Mononuclear cell (primary cell): Measurements from ENCODE around the gene S100A5. TPM values are rescaled to one million over a fixed set of nuclear protein-coding genes. Genes with fewer than 3 reads are reported as not detected.
A peak's percentile ranks its signal among the peaks of the same experiment; 100 is the strongest.

Source experiments
- H3K27me3 ChIP-seq: 2 replicates; pipeline ENCODE4 v1.6.0; 2011; ENCODE audit warnings: low read length, control low read depth; ENCODE audit not compliant: insufficient read depth
- H3K4me1 ChIP-seq: 2 replicates; pipeline ENCODE4 v1.5.1; 2011; ENCODE audit warnings: mild to moderate bottlenecking, low read length, control low read depth; ENCODE audit not compliant: insufficient read depth
- H3K4me3 ChIP-seq: 2 replicates; pipeline ENCODE4 v1.5.1; 2011; ENCODE audit warnings: mild to moderate bottlenecking, low read length, moderate library complexity
- H3K9me3 ChIP-seq: 2 replicates; pipeline ENCODE4 v1.5.1; 2011; ENCODE audit warnings: low read depth, mild to moderate bottlenecking, control low read depth, low read length
- total RNA-seq: library from RNA; depleted of rRNA; stranded (reverse); fragments of >200 nt; gene quantifications from one replicate; pipeline ENCODE4 v1.2.3, GENCODE V29; 2012

The S100A5 gene
- total RNA-seq, 1 donor: not detected

DNA sequence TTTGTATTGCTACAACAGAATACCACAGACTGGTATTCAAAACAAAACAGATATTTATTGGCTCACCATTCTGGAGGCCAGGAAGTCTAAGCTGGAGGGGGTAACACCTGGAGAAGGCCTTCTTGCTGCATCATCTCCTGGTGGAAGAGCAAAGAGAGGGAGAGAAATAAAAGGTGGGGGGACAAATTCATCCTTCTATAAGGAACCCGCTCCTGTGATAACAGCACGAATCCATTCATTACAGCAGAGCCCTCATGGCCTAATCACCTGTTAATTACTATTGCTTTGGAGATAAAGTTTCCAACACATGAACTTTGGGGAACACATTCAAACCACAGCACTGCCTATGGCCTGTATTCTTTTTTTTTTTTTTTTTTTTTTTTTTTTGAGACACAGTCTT is 19.5 kb upstream of the S100A5 start:
- Histone ChIP-seq H3K9me3 (no peaks in the 10 kb centered on the region), H3K27me3 (no peaks in the 10 kb centered on the region), H3K4me1 (peaks cover 28% of the 10 kb centered on the region), H3K4me3 (no peak overlapping the region)

DNA sequence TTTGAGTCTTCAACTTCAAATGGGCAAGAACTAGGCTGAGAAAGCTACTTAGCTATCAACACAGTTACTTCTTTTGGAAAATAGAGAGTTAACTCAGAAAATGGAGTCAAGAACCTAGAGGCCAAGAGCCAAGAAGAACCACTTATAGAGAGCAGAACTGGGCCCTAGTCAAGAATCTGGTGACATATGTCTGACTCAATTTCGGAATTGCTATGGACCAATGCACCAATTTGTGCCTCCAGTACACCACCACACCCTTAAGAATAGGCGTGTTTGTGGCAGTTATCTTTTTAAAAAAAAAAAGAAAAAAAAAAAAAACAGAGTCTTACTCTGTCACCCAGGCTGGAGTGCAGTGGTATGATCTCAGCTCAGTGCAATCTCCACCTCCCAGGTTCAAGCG is 17.1 kb upstream of the S100A5 start:
- peaks cover 26% of the 10 kb centered on the region for H3K4me1 ChIP-seq
- no peaks in the 10 kb centered on the region for H3K9me3 ChIP-seq
- H3K4me3 ChIP-seq: no peak overlapping the region
- H3K27me3 ChIP-seq: no peaks in the 10 kb centered on the region

- H3K4me3 ChIP-seq: no peak overlapping the region
- H3K27me3 ChIP-seq: no peaks in the 10 kb centered on the region
- no peaks in the 10 kb centered on the region for H3K9me3 ChIP-seq
- H3K4me1 ChIP-seq: peaks cover 30% of the 10 kb centered on the region
Measured at GRCh38 chr1:153556348-153556747, 15.6 kb upstream of the S100A5 start.

DNA sequence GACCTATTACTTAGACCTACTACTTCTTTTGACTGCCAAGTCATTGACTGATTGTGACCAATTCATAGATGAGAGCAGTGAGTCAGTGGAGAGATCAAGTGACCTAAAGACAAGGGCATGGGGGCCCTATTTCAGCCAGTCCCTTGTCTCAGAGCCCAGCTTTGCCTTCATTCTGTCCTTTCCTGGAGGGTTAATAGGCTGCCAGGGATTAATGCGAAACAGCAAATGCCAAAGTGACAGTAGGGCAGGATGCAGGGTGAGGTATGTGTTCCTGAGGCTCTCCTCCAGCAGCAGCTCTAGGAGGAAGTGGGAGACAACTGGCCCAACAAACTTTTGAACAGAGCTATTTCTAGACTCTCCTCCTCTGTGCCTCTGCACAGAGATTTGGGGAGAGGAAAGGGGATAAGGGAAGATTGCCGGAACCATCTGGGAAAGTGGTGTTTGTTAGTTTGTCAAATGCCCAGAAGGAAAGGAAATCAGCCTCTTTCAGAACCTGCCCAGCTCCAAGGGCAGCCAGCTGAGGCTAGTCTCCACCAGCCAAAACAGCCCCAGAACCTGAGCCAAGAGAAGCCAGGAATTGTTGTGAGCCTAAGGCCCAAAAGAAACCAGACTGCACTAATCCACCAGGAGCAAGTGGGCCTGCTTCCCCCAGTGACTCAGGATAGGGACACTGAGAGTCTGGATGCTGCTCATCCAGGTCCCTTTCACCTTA is 13.3 kb upstream of the S100A5 start:
- H3K9me3 ChIP-seq: no peaks in the 10 kb centered on the region
- no peak overlapping the region for H3K4me3 ChIP-seq
- no peaks in the 10 kb centered on the region for H3K27me3 ChIP-seq
- H3K4me1 ChIP-seq: peaks cover 52% of the 10 kb centered on the region

- H3K9me3 ChIP-seq: no peaks in the 10 kb centered on the region
- H3K27me3 ChIP-seq: no peaks in the 10 kb centered on the region
- H3K4me3 ChIP-seq: no peak overlapping the region
- peaks cover 61% of the 10 kb centered on the region for H3K4me1 ChIP-seq
Measured at GRCh38 chr1:153553096-153553495, 12.4 kb upstream of the S100A5 start.

DNA sequence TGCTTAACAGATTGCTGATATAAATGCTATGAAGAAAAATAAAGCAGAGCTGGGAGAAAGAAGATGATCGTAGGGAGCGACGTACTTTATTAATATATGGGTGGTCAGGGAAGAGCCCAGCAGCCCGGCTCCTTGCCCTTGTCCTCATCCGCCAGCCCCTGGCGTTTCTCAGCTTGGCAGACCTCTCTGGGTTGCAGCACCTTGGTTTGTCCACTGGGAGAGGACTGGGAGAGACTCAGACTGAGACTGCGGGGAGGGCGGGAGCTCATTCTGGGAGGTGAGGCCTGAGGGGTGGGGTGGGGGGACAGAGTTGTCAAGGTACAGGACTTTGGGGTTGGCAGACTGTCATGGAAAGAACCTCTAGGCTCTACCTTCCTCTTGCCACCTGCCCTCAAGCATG is 11.6 kb upstream of the S100A5 start:
- no peaks in the 10 kb centered on the region for H3K9me3 ChIP-seq
- no peaks in the 10 kb centered on the region for H3K27me3 ChIP-seq
- no peak overlapping the region for H3K4me3 ChIP-seq
- peaks cover 69% of the 10 kb centered on the region for H3K4me1 ChIP-seq

- peaks cover 70% of the 10 kb centered on the region for H3K4me1 ChIP-seq
- no peak overlapping the region for H3K4me3 ChIP-seq
- no peaks in the 10 kb centered on the region for H3K9me3 ChIP-seq
- H3K27me3 ChIP-seq: no peaks in the 10 kb centered on the region
Measured at GRCh38 chr1:153550827-153551500, 10.2 kb upstream of the S100A5 start.

- no peaks in the 10 kb centered on the region for H3K27me3 ChIP-seq
- H3K4me1 ChIP-seq: peaks cover 76% of the 10 kb centered on the region
- H3K9me3 ChIP-seq: no peaks in the 10 kb centered on the region
- H3K4me3 ChIP-seq: no peak overlapping the region
Measured at GRCh38 chr1:153550398-153550758, 9.6 kb upstream of the S100A5 start.

GRCh38 chr1:153549741-153550397 is 9.1 kb upstream of the S100A5 start:
- peaks cover 81% of the 10 kb centered on the region for H3K4me1 ChIP-seq
- no peaks in the 10 kb centered on the region for H3K9me3 ChIP-seq
- no peaks in the 10 kb centered on the region for H3K27me3 ChIP-seq
- H3K4me3 ChIP-seq: no peak overlapping the region

DNA sequence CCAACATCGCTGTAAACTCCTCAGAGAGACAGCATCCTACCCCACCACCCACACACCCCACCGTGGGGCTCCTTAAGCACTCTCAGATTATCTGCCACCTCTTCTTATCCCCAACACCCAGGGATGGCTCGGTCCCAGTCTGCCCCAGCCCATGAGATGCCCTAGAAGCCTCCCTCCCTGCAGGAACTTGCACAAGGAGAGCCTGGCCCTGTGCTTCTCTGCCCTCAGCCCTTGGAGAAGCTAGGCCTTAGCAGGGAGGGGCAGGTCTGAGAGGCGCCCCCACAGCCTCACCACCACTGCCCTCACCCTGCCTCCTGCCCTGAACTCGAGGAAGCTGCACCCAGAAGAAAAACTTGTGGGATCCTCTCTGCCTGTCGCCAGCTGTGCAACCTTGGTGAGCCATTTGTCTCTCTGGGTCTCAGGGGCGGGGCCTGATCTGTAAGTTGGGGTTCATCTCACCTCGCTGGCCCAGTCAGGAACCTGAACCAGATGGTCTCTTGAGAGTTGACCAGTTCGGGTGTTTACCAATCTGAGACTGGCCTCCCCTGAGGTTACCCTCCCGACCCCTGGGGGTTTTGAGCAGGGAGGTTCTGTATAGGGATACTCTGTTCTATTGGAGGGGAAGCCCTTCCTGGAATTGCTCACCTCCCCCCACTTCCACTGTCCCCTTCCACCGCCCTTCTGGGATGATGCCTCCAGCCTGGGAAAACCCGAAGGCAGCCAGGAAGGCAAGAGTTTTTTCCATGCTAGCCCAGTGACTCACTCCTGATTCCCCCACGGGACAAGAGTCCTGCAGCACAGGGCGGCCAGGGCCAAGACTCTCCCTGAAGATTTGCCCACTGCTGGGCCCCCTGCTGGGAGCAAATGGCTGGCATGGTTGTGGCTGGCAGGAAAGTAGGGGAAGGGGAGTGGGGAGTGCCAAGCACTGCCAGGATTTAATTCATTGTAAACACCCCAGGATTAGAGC is 8.3 kb upstream of the S100A5 start, which contains the start of gene S100A3:
S100A3 (minus strand) TSS at position 537 of the 967 bp plus-strand sequence. CDS start 773 bp downstream, outside the sequence.
- Histone ChIP-seq H3K4me3 (no peak within 1 kb of the TSS), H3K4me1 (peaks cover 84% of the 10 kb centered on the region)

GRCh38 chr1:153547560-153548551 is 7.1 kb upstream of the S100A5 start:
- no peak overlapping the region for H3K4me3 ChIP-seq
- peaks cover 87% of the 10 kb centered on the region for H3K4me1 ChIP-seq
- no peaks in the 10 kb centered on the region for H3K27me3 ChIP-seq
- no peaks in the 10 kb centered on the region for H3K9me3 ChIP-seq

More for the DNA sequence above, 8.3 kb upstream of the S100A5 start, which contains the start of gene S100A3:
- no peaks in the 10 kb centered on the region for H3K27me3 ChIP-seq
- no peaks in the 10 kb centered on the region for H3K9me3 ChIP-seq

- no peak overlapping the region for H3K4me3 ChIP-seq
- H3K9me3 ChIP-seq: no peaks in the 10 kb centered on the region
- H3K4me1 ChIP-seq: peaks cover 96% of the 10 kb centered on the region
- H3K27me3 ChIP-seq: no peaks in the 10 kb centered on the region
Measured at GRCh38 chr1:153546796-153547559, 6.2 kb upstream of the S100A5 start.

DNA sequence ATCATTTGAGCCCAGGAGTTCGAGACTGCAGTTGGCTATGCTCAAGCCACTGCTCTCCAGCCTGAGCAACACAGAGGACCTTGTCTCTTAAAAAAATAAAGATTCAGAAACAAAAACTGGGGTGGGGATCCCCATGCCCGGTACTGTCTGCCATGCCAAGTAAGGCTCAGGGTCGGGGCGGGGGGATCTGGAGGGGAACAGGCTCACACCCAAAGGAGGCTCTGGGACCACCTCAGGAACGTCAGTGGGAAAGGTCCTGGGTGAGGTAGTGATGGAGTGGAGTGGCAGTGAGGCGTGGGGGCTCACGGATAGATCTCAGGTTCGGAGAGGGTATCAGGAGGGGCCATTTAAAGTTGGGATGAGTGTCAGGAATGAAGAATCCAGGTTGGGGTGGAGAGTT is 5.6 kb upstream of the S100A5 start:
- peaks cover 99% of the 10 kb centered on the region for H3K4me1 ChIP-seq
- H3K4me3 ChIP-seq: peak overlapping the region; percentile 82
- H3K9me3 ChIP-seq: no peaks in the 10 kb centered on the region
- H3K27me3 ChIP-seq: no peaks in the 10 kb centered on the region
